Astrocyte of the hippocampus (primary cell): ENCODE data around the gene CPEB1.
"Not testable (repeated sequence)": the region's sequence is repeated elsewhere in the genome, so short reads cannot be mapped to it uniquely, and the experiment has no call there.

ENCODE experiments used
- DNase-seq: peaks from one replicate; pipeline ENCODE4 v3.0.0; 2011; ENCODE audit warnings: low read depth, low spot score

The CPEB1 gene

GRCh38 chr15:82530006-82530405, 117.2 kb downstream of the CPEB1 start:
- no peak for DNase-seq

GRCh38 chr15:82513587-82513986, 133.6 kb downstream of the CPEB1 start:
- DNase-seq = not testable (repeated sequence)

GRCh38 chr15:82507693-82508092, 139.5 kb downstream of the CPEB1 start:
- not testable (repeated sequence) for DNase-seq

- DNase-seq = not testable (repeated sequence)
Observed at GRCh38 chr15:82507087-82507486, 140.1 kb downstream of the CPEB1 start.

- not testable (repeated sequence) for DNase-seq
Observed at GRCh38 chr15:82505842-82506241, 141.3 kb downstream of the CPEB1 start.

GRCh38 chr15:82504074-82504473, 143.1 kb downstream of the CPEB1 start:
- not testable (repeated sequence) for DNase-seq

- DNase-seq = not testable (repeated sequence)
Observed at GRCh38 chr15:82502700-82503339, 144.3 kb downstream of the CPEB1 start.

GRCh38 chr15:82500772-82501171, 146.4 kb downstream of the CPEB1 start:
- DNase-seq = not testable (repeated sequence)

- not testable (repeated sequence) for DNase-seq
Observed at GRCh38 chr15:82497978-82498377, 149.2 kb downstream of the CPEB1 start.
